OCI-LY7 (cell line): ENCODE results near the gene GNG7. TPM values are rescaled to one million over a fixed set of nuclear protein-coding genes. Genes with fewer than 3 reads are reported as not detected.

ENCODE experiments used
- BruUV-seq: library from RNA; stranded (reverse); fragments of 400-500 nt; replicated peaks from 2 replicates; lab custom pipeline; 2021; lab: Mats Ljungman, UMichigan
- CTCF ChIA-PET: fragments of 300-600 bp; sonication (Branson Sonifier 250); formaldehyde crosslinking; loops from one replicate; lab custom pipeline; 2022; ENCODE audit warnings: antibody characterized with exemption; ENCODE audit not compliant: unreplicated experiment; lab: Charles Lee
- POLR2A ChIA-PET: fragments of 300-600 bp; sonication (Branson Sonifier 250); formaldehyde crosslinking; loops from one replicate; lab custom pipeline; 2022; ENCODE audit warnings: antibody characterized with exemption; lab: Charles Lee
- DNase-seq: peaks from one replicate; pipeline ENCODE4 v3.0.0-alpha.2; 2015; ENCODE audit warnings: low spot score
- H2AFZ ChIP-seq: fragments of 200-600 bp; sonication (generic), shearing (Covaris generic); 2 replicates; pipeline ENCODE4 v1.6.1; 2014; ENCODE audit warnings: mild to moderate bottlenecking, antibody characterized with exemption, low read length, moderate library complexity
- H3K27ac ChIP-seq: fragments of 200-600 bp; sonication (generic); 2 replicates; pipeline ENCODE4 v1.5.1; 2014; ENCODE audit warnings: mixed run types, low read depth, mild to moderate bottlenecking, moderate library complexity, low read length, inconsistent platforms; ENCODE audit not compliant: poor library complexity, severe bottlenecking
- H3K36me3 ChIP-seq: fragments of 200-600 bp; sonication (generic); 2 replicates; pipeline ENCODE4 v1.6.1; 2014; ENCODE audit warnings: mild to moderate bottlenecking, antibody characterized with exemption, low read length, moderate library complexity, mixed read lengths; ENCODE audit not compliant: insufficient read depth
- H3K4me1 ChIP-seq: fragments of 200-600 bp; sonication (generic); 2 replicates; pipeline ENCODE4 v1.5.1; 2014; ENCODE audit warnings: mild to moderate bottlenecking, low read length; ENCODE audit not compliant: insufficient read depth, poor library complexity, severe bottlenecking
- H3K4me2 ChIP-seq: fragments of 200-600 bp; sonication (generic); 2 replicates; pipeline ENCODE4 v1.6.1; 2014; ENCODE audit warnings: mild to moderate bottlenecking, low read length
- H3K4me3 ChIP-seq: fragments of 200-600 bp; sonication (generic); 2 replicates; pipeline ENCODE4 v1.5.1; 2014; ENCODE audit warnings: mild to moderate bottlenecking, low read depth, low read length; ENCODE audit not compliant: poor library complexity, severe bottlenecking
- H3K79me2 ChIP-seq: fragments of 200-600 bp; sonication (generic); 2 replicates; pipeline ENCODE4 v1.6.1; 2016; ENCODE audit warnings: low read depth, mild to moderate bottlenecking, low read length, moderate library complexity, mixed read lengths; ENCODE audit not compliant: insufficient read depth
- H3K9me2 ChIP-seq: fragments of 200-600 bp; sonication (generic); 2 replicates; pipeline ENCODE4 v1.6.1; 2016; ENCODE audit warnings: mild to moderate bottlenecking, low read length, mixed read lengths; ENCODE audit not compliant: insufficient read depth
- H3K9me3 ChIP-seq: fragments of 200-600 bp; sonication (generic); 2 replicates; pipeline ENCODE4 v1.6.1; 2014; ENCODE audit warnings: mild to moderate bottlenecking, mixed run types, low read length, mixed read lengths
- H4K20me1 ChIP-seq: fragments of 200-600 bp; sonication (generic); 2 replicates; pipeline ENCODE4 v1.6.1; 2014; ENCODE audit warnings: mild to moderate bottlenecking, antibody characterized with exemption, low read length, moderate library complexity, mixed read lengths; ENCODE audit not compliant: insufficient read depth
- EZH2phosphoT487 ChIP-seq: fragments of 200-600 bp; sonication (generic); IDR thresholded peaks from 2 replicates; pipeline ENCODE4 v1.6.1; 2018; ENCODE audit warnings: low read depth, borderline replicate concordance, mild to moderate bottlenecking, mixed run types, antibody characterized with exemption, low read length, moderate library complexity, mixed read lengths
- intact Hi-C: fragments of 100-400 bp; cut with micrococcal nuclease; formaldehyde crosslinking; loops from one replicate; pipeline ENCODE4 v1.10.0; 2022; ENCODE audit not compliant: unreplicated experiment
- total RNA-seq, 2 experiments: library from RNA; depleted of rRNA in 1 of 2; stranded (reverse); fragments of >200 nt in 1 of 2; shearing (Covaris generic) in 1 of 2; gene quantifications; 2 replicates each; pipeline ENCODE4 v1.2.3, GENCODE V29; 2014 to 2022
- TF ChIP-seq, protein P1 (sequence below): fragments of 200-600 bp; sonication (generic); conservative IDR thresholded peaks from 2 replicates; pipeline ENCODE4 v1.5.1; 2014; ENCODE audit warnings: mild to moderate bottlenecking, antibody characterized with exemption, low read length, moderate library complexity, mixed read lengths

Gene GNG7
- total RNA-seq, 2 experiments from 2014 or later, result 13.9 to 15.3 TPM

DNA sequence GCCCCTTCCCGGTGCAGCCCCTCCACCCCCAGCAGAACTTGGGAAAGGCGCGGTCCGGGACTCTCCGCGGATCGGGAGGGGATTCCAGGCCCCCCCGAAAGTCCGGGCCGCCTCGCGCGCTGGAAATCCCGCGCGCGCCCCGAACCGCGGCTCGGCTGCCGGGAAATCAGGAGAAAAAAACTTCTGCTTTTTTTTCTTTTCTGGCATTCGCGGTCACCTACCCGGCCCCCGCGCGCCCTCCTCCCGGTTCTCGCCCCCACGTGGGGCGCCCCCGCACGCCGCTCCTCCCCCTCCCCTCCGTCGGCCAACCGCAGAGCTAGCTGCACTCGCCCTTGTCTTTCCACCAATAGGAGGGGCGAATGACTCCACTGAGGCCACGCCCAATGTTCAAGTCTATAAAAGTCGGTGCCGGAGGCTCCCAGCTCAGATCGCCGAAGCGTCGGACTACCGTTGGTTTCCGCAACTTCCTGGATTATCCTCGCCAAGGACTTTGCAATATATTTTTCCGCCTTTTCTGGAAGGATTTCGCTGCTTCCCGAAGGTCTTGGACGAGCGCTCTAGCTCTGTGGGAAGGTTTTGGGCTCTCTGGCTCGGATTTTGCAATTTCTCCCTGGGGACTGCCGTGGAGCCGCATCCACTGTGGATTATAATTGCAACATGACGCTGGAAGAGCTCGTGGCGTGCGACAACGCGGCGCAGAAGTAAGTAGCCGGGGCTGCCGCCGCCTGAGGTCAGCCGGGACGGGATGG lies 226.6 kb downstream of the GNG7 start, which contains the start of gene GADD45B:
Gene GADD45B (plus strand): TSS at position 426 of the 749 bp plus-strand sequence. CDS start 232 bp downstream, at position 658.
- BruUV-seq, result no TSS peak
- no peaks in the 10 kb centered on the region for H3K9me2 ChIP-seq
- peak within 1 kb of the TSS; percentile 97 for H3K4me3 ChIP-seq
- peaks cover 29% of the 10 kb centered on the region for H3K79me2 ChIP-seq
- peak within 1 kb of the TSS; percentile 88 for H3K4me2 ChIP-seq
- H3K4me1 ChIP-seq, result peaks cover 40% of the 10 kb centered on the region
- peak within 1 kb of the TSS; percentile 34; the same call in 1 of the 2 replicates for H2AFZ ChIP-seq
- ChIA-PET CTCF (interaction anchor here (0.6 to 1.2 kb wide), 6 partner anchors 9 to 149 kb away, joined by 3 to 4 read pairs (median 3); no protein-coding TSS in a partner anchor), POLR2A (interaction anchor here (0.7 to 3.7 kb wide), 23 partner anchors 9 to 499 kb away, joined by 3 to 72 read pairs (median 4); partner anchors contain the start of gene GNG7)
- no peak for TF ChIP-seq EZH2phosphoT487
- TF ChIP-seq, protein P1, sequence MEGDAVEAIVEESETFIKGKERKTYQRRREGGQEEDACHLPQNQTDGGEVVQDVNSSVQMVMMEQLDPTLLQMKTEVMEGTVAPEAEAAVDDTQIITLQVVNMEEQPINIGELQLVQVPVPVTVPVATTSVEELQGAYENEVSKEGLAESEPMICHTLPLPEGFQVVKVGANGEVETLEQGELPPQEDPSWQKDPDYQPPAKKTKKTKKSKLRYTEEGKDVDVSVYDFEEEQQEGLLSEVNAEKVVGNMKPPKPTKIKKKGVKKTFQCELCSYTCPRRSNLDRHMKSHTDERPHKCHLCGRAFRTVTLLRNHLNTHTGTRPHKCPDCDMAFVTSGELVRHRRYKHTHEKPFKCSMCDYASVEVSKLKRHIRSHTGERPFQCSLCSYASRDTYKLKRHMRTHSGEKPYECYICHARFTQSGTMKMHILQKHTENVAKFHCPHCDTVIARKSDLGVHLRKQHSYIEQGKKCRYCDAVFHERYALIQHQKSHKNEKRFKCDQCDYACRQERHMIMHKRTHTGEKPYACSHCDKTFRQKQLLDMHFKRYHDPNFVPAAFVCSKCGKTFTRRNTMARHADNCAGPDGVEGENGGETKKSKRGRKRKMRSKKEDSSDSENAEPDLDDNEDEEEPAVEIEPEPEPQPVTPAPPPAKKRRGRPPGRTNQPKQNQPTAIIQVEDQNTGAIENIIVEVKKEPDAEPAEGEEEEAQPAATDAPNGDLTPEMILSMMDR, result no peak
- 0 out of 2 replicates have a peak, but pooled peaks cover 4% of the 10 kb centered on the region for H4K20me1 ChIP-seq
- peak within 1 kb of the TSS; percentile 91 for H3K27ac ChIP-seq
- intact Hi-C loops, result loop anchor here (1.0 to 10.0 kb wide), 4 partner anchors 15 to 269 kb away; partner anchors contain the start of genes SLC39A3 and TIMM13
- DNase-seq, result peak; percentile 99
- H3K36me3 ChIP-seq, result peaks cover 17% of the 10 kb centered on the region
- H3K9me3 ChIP-seq, result no peaks in the 10 kb centered on the region

DNA sequence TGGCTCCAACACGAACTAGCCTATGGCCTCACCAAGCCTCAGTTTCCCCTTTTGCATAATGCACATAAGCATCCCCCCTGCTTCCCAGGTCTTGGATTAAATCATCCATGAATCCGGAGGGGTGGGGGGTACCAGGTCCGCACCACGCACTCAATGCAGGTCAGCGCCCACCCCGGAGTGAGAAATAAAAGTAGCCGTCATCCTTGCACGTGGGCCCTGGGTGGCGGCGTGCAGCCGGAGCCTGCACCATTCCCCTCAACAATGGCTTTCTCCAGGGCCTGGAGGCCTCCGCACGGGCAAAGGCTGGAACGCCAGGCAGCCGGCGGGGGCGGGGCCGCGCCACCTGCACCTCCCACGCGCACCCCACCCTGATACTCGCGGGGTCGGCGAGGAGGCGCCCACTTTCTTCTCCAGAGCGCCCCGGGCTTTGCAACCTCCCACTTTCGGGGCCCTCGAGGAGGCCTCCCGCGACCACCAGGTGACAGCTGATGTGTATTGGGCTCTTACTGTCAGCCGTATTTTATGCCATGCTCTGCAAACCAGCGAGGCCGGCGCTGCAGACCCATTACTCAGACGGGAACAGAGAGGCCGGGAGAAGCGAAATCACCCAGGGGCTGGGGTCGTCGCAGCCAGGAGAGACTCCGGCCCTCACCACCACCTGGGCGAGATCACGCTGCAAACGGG lies 227.3 kb downstream of the GNG7 start:
- intact Hi-C loops, result loop anchor here (1.0 to 10.0 kb wide), 4 partner anchors 16 to 270 kb away; partner anchors contain the start of genes SLC39A3 and TIMM13
- Histone ChIP-seq H3K4me3 (peak overlapping the region; percentile 97), H3K27ac (peak overlapping the region; percentile 67), H2AFZ (peak overlapping the region; percentile 34; the same call in 1 of the 2 replicates), H3K9me3 (no peaks in the 10 kb centered on the region), H4K20me1 (0 out of 2 replicates have a peak, but pooled peaks cover 4% of the 10 kb centered on the region), H3K4me1 (peaks cover 37% of the 10 kb centered on the region), H3K36me3 (peaks cover 17% of the 10 kb centered on the region), H3K9me2 (no peaks in the 10 kb centered on the region), H3K79me2 (peaks cover 28% of the 10 kb centered on the region), H3K4me2 (peak overlapping the region; percentile 88)
- CTCF ChIA-PET, result interaction anchor here (0.9 to 1.1 kb wide), 3 partner anchors 21 to 136 kb away, joined by 3 to 4 read pairs (median 3); no protein-coding TSS in a partner anchor
- POLR2A ChIA-PET, result interaction anchor here (0.9 to 3.7 kb wide), 18 partner anchors 9 to 499 kb away, joined by 3 to 72 read pairs (median 4); no protein-coding TSS in a partner anchor
- TF ChIP-seq, protein P1, result no peak
- TF ChIP-seq EZH2phosphoT487, result no peak
- no TSS peak for BruUV-seq
- DNase-seq, result peak; percentile 76
